HG02884 (cell line): ENCODE results near the gene ATP8A2.
"Not testable (repeated sequence)": the region's sequence is repeated elsewhere in the genome, so short reads cannot be mapped to it uniquely, and the experiment has no call there.

Source experiments
- ATAC-seq: cut with Tn5 transposase; IDR thresholded peaks from one replicate; pipeline ENCODE4 v1.9.1; 2021; ENCODE audit warnings: mild to moderate bottlenecking, moderate library complexity; ENCODE audit not compliant: unreplicated experiment

The ATP8A2 gene

GRCh38 chr13:25457566-25457965, 85.8 kb downstream of the ATP8A2 start:
- ATAC-seq, result no peak

- ATAC-seq, result no peak
These were observed 90.7 kb downstream of the ATP8A2 start for GRCh38 chr13:25462301-25463125.

GRCh38 chr13:25463496-25463895, 91.7 kb downstream of the ATP8A2 start:
- no peak for ATAC-seq

- no peak for ATAC-seq
These were observed 95.1 kb downstream of the ATP8A2 start for GRCh38 chr13:25466880-25467279.

GRCh38 chr13:25468325-25469168, 96.8 kb downstream of the ATP8A2 start:
- no peak for ATAC-seq

GRCh38 chr13:25469169-25469525, 97.4 kb downstream of the ATP8A2 start:
- ATAC-seq, result no peak

- no peak for ATAC-seq
These were observed 102.1 kb downstream of the ATP8A2 start for GRCh38 chr13:25473864-25474263.

- ATAC-seq, result no peak
These were observed 106.4 kb downstream of the ATP8A2 start for GRCh38 chr13:25478186-25478585.

GRCh38 chr13:25489238-25489637, 117.5 kb downstream of the ATP8A2 start:
- no peak for ATAC-seq

- no peak for ATAC-seq
These were observed 118.5 kb downstream of the ATP8A2 start for GRCh38 chr13:25490236-25490635.

- ATAC-seq, result no peak
These were observed 122.3 kb downstream of the ATP8A2 start for GRCh38 chr13:25493931-25494640.

GRCh38 chr13:25494698-25495411, 123.1 kb downstream of the ATP8A2 start:
- ATAC-seq, result no peak

GRCh38 chr13:25501231-25501630, 129.5 kb downstream of the ATP8A2 start:
- no peak for ATAC-seq

GRCh38 chr13:25502031-25502430, 130.3 kb downstream of the ATP8A2 start:
- no peak for ATAC-seq

GRCh38 chr13:25502551-25502950, 130.8 kb downstream of the ATP8A2 start:
- no peak for ATAC-seq

GRCh38 chr13:25503856-25504255, 132.1 kb downstream of the ATP8A2 start:
- ATAC-seq, result no peak

GRCh38 chr13:25507841-25508240, 136.1 kb downstream of the ATP8A2 start:
- ATAC-seq, result no peak

GRCh38 chr13:25513060-25513459, 141.3 kb downstream of the ATP8A2 start:
- not testable (repeated sequence) for ATAC-seq

- ATAC-seq, result no peak
These were observed 146.7 kb downstream of the ATP8A2 start for GRCh38 chr13:25518441-25518840.

GRCh38 chr13:25525884-25526283, 154.1 kb downstream of the ATP8A2 start:
- no peak for ATAC-seq

GRCh38 chr13:25528266-25528665, 156.5 kb downstream of the ATP8A2 start:
- no peak for ATAC-seq
